HL-60 (cell line): ENCODE data around the gene NTN1.

ENCODE experiments used
- DNase-seq, 2 experiments: peaks; one replicate each; pipeline ENCODE4 v3.0.0-alpha.2; 2010 to 2020; ENCODE audit warnings: low read depth in 1 of 2, low spot score in 1 of 2
- H3K27ac ChIP-seq: fragments of 250-450 bp; sonication (Bioruptor Pico); replicated peaks from 2 replicates; pipeline ENCODE4 v1.5.1; 2020; ENCODE audit warnings: mild to moderate bottlenecking, moderate library complexity
- H3K27me3 ChIP-seq: fragments of 250-450 bp; sonication (Bioruptor Pico); 2 replicates; pipeline ENCODE4 v1.5.1; 2021; ENCODE audit warnings: mild to moderate bottlenecking, moderate library complexity; ENCODE audit not compliant: insufficient read depth, poor library complexity, severe bottlenecking
- H3K4me3 ChIP-seq: replicated peaks from 2 replicates; pipeline ENCODE4 v1.5.1; 2011; ENCODE audit warnings: mild to moderate bottlenecking, control low read depth, low read length; ENCODE audit not compliant: insufficient read depth
- CTCF ChIP-seq: IDR thresholded peaks from one replicate; pipeline ENCODE4 v1.5.1; 2011; ENCODE audit warnings: low read length, control low read depth, inconsistent platforms; ENCODE audit not compliant: insufficient read depth
- GABPA ChIP-seq: IDR thresholded peaks from 2 replicates; pipeline ENCODE4 v1.6.1; 2012; ENCODE audit warnings: low read depth
- POLR2AphosphoS5 ChIP-seq: IDR thresholded peaks from 2 replicates; pipeline ENCODE4 v1.6.1; 2012; ENCODE audit warnings: low read depth
- REST ChIP-seq: IDR thresholded peaks from 2 replicates; pipeline ENCODE4 v1.6.1; 2012; ENCODE audit warnings: low read depth; ENCODE audit not compliant: insufficient replicate concordance
- SPI1 ChIP-seq: IDR thresholded peaks from 2 replicates; pipeline ENCODE4 v1.6.1; 2012; ENCODE audit warnings: low read depth, mild to moderate bottlenecking, borderline replicate concordance

NTN1 gene

DNA sequence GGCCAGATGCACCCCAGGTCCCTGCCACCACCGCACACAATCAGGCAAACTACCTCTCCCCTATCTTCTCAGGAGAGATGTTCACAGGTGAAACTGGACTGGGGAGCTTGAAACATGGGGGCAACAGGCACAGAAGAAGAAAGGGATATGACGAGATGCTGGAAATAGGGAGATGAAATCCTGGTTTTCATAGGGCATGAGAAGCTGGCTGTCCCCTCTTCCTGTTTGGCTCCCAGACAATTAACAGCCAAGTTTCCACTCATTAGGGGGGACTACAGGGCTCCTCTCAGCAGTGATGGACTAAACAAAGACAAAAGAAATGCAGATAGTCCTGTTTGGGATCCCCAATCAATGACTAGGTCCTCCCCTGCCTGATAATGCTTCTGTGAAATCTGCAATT is 266.0 kb downstream of the NTN1 start:
- no peaks in the 10 kb centered on the region for H3K27me3 ChIP-seq
- no peak overlapping the region for H3K27ac ChIP-seq
- no peak overlapping the region for H3K4me3 ChIP-seq
- DNase-seq, result no peak
- TF ChIP-seq GABPA (no peak), REST (no peak), POLR2AphosphoS5 (no peak)

- no peak for TF ChIP-seq SPI1
- no peak overlapping the region for H3K27ac ChIP-seq
- no peak overlapping the region for H3K4me3 ChIP-seq
- no peak for DNase-seq
- no peaks in the 10 kb centered on the region for H3K27me3 ChIP-seq
Measured at GRCh38 chr17:9290226-9290613, 268.9 kb downstream of the NTN1 start.

DNA sequence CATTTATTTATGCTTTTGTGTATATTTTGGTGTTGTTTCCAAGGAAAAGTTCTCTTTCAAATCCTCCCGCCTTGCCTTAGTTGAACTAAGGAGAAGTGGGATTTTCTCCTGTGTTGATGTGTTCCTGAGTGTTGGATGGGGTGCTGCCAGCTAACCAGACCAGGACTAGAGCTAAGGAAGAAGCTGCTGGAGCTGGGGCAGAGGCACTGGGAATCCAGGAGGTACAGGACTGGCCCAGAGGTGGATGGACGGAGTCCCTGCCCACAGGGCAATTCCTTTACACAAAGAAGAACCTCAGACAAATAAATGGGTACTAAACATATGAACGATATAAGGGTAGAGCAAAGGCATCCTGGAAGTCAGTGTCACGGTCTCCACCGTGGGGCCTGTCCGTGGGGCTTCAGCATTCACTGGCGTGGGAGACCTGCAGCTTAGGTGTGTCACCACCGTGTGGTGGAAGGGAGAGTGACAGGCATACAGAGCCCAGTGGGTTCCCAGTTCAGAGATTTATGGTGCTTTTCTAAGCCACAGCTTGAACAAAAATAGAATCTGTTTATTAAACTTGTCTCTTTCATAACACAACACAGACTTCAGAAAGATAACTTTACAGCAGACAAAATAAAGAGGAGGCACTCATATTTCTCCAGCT is 270.7 kb downstream of the NTN1 start:
- TF ChIP-seq REST (no peak), POLR2AphosphoS5 (no peak), SPI1 (no peak)
- Histone ChIP-seq H3K4me3 (no peak overlapping the region), H3K27me3 (no peaks in the 10 kb centered on the region), H3K27ac (no peak overlapping the region)
- no peak for DNase-seq

- Histone ChIP-seq H3K27me3 (no peaks in the 10 kb centered on the region), H3K4me3 (no peak overlapping the region), H3K27ac (no peak overlapping the region)
- TF ChIP-seq REST (no peak), POLR2AphosphoS5 (no peak), CTCF (no peak), GABPA (no peak), SPI1 (no peak)
- no peak for DNase-seq
Measured at GRCh38 chr17:9292561-9292941, 271.2 kb downstream of the NTN1 start.
